HEK293 (cell line): ENCODE data around the gene ANKFN1.

ENCODE experiments used
- CTCF ChIA-PET: fragments of 350-600 bp; formaldehyde crosslinking; extraction: SDS; loops from one replicate; lab custom pipeline; 2021; ENCODE audit warnings: antibody characterized with exemption; lab: Yijun Ruan, JAX
- POLR2A ChIA-PET: fragments of 300-600 bp; formaldehyde crosslinking; extraction: SDS; loops from one replicate; lab custom pipeline; 2020; ENCODE audit warnings: antibody characterized with exemption, inconsistent platforms; lab: Yijun Ruan, JAX
- H3K27ac ChIP-seq: fragments of 200-500 bp; sonication (Bioruptor generic); 2 replicates; pipeline ENCODE4 v1.5.1; 2014; ENCODE audit warnings: low read depth, low read length, control low read depth, inconsistent platforms; ENCODE audit errors: extremely low read depth
- H3K36me3 ChIP-seq, 2 experiments: fragments of 200-500 bp in 1 of 2; sonication (Bioruptor generic) in 1 of 2; 1 replicate in 1 of 2; 2 replicates in 1 of 2; pipeline ENCODE4 v1.5.1; 2014 to 2017; ENCODE audit warnings: inconsistent platforms in 2 of 2, low read length in 2 of 2; ENCODE audit not compliant: control insufficient read depth in 2 of 2, insufficient read depth in 1 of 2
- H3K4me1 ChIP-seq: fragments of 200-500 bp; sonication (Bioruptor generic); 2 replicates; pipeline ENCODE4 v1.5.1; 2014; ENCODE audit warnings: mild to moderate bottlenecking, low read length, inconsistent platforms; ENCODE audit not compliant: control insufficient read depth, insufficient read depth
- H3K4me3 ChIP-seq: 2 replicates; pipeline ENCODE4 v1.5.1; 2011; ENCODE audit warnings: low read depth, mild to moderate bottlenecking, control low read depth, low read length, moderate library complexity
- H3K9me3 ChIP-seq: fragments of 200-500 bp; sonication (Bioruptor generic); 2 replicates; pipeline ENCODE4 v1.5.1; 2014; ENCODE audit warnings: low read depth, low read length, inconsistent platforms; ENCODE audit not compliant: control insufficient read depth, insufficient read depth
- EGR2 ChIP-seq: fragments of 450-650 bp; formaldehyde crosslinking; IDR thresholded peaks from 2 replicates; pipeline ENCODE4 v1.5.1; 2016; ENCODE audit warnings: low read depth, missing biosample characterization, missing genetic modification characterization
- SALL2 ChIP-seq: fragments of 450-650 bp; formaldehyde crosslinking; IDR thresholded peaks from 2 replicates; pipeline ENCODE4 v1.5.0; 2017; ENCODE audit warnings: missing biosample characterization, mild to moderate bottlenecking, missing genetic modification characterization, borderline replicate concordance
- SETDB1 ChIP-seq: IDR thresholded peaks from one replicate; pipeline ENCODE4 v1.6.1; 2017; ENCODE audit warnings: mild to moderate bottlenecking, low read length, moderate library complexity, mixed read lengths; ENCODE audit not compliant: insufficient read length
- ZBTB48 ChIP-seq: fragments of 450-650 bp; formaldehyde crosslinking; IDR thresholded peaks from 2 replicates; pipeline ENCODE4 v1.5.1; 2016; ENCODE audit warnings: missing biosample characterization, missing genetic modification characterization
- ZBTB7A ChIP-seq: fragments of 450-650 bp; formaldehyde crosslinking; IDR thresholded peaks from 2 replicates; pipeline ENCODE4 v1.5.1; 2016; ENCODE audit warnings: low read depth, missing biosample characterization, missing genetic modification characterization
- ZFHX2 ChIP-seq: fragments of 450-650 bp; formaldehyde crosslinking; conservative IDR thresholded peaks from 2 replicates; pipeline ENCODE4 v1.5.1; 2016; ENCODE audit warnings: missing biosample characterization, missing genetic modification characterization
- ZFP3 ChIP-seq: fragments of 450-650 bp; formaldehyde crosslinking; IDR thresholded peaks from 2 replicates; pipeline ENCODE4 v1.5.1; 2016; ENCODE audit warnings: low read depth, missing biosample characterization, missing genetic modification characterization
- ZNF114 ChIP-seq: fragments of 450-650 bp; formaldehyde crosslinking; IDR thresholded peaks from 2 replicates; pipeline ENCODE4 v1.5.0; 2017; ENCODE audit warnings: missing biosample characterization, missing genetic modification characterization
- ZNF202 ChIP-seq: fragments of 450-650 bp; formaldehyde crosslinking; IDR thresholded peaks from 2 replicates; pipeline ENCODE4 v1.5.1; 2016; ENCODE audit warnings: missing biosample characterization, missing genetic modification characterization, borderline replicate concordance
- ZNF24 ChIP-seq: fragments of 450-650 bp; formaldehyde crosslinking; IDR thresholded peaks from 2 replicates; pipeline ENCODE4 v1.5.1; 2016; ENCODE audit warnings: missing biosample characterization, missing genetic modification characterization
- ZNF248 ChIP-seq: fragments of 450-650 bp; formaldehyde crosslinking; IDR thresholded peaks from 2 replicates; pipeline ENCODE4 v1.5.1; 2017; ENCODE audit warnings: missing biosample characterization, missing genetic modification characterization
- ZNF292 ChIP-seq: fragments of 450-650 bp; formaldehyde crosslinking; IDR thresholded peaks from 2 replicates; pipeline ENCODE4 v1.5.1; 2016; ENCODE audit warnings: low read depth, missing biosample characterization, missing genetic modification characterization, borderline replicate concordance
- ZNF394 ChIP-seq: fragments of 450-650 bp; formaldehyde crosslinking; IDR thresholded peaks from 2 replicates; pipeline ENCODE4 v1.5.1; 2016; ENCODE audit warnings: missing biosample characterization, missing genetic modification characterization, mild to moderate bottlenecking, moderate library complexity, borderline replicate concordance
- ZNF473 ChIP-seq: fragments of 450-650 bp; formaldehyde crosslinking; IDR thresholded peaks from 2 replicates; pipeline ENCODE4 v1.5.1; 2017; ENCODE audit warnings: missing biosample characterization, missing genetic modification characterization
- ZNF530 ChIP-seq: fragments of 450-650 bp; formaldehyde crosslinking; IDR thresholded peaks from 2 replicates; pipeline ENCODE4 v1.5.1; 2016; ENCODE audit warnings: low read depth, missing biosample characterization, missing genetic modification characterization
- ZNF626 ChIP-seq: fragments of 450-650 bp; sonication (Bioruptor Pico); formaldehyde crosslinking; IDR thresholded peaks from 2 replicates; pipeline ENCODE4 v1.5.1; 2018; ENCODE audit warnings: missing biosample characterization, missing genetic modification characterization, inconsistent platforms
- ZNF701 ChIP-seq: fragments of 450-650 bp; formaldehyde crosslinking; IDR thresholded peaks from 2 replicates; pipeline ENCODE4 v1.5.1; 2016; ENCODE audit warnings: missing biosample characterization, missing genetic modification characterization
- TF ChIP-seq, protein P1 (sequence below): fragments of 450-650 bp; formaldehyde crosslinking; IDR thresholded peaks from 2 replicates; pipeline ENCODE4 v1.5.1; 2017; ENCODE audit warnings: missing biosample characterization, missing genetic modification characterization
- TF ChIP-seq, protein P2 (sequence below): sonication (generic); formaldehyde crosslinking; IDR thresholded peaks from 2 replicates; pipeline ENCODE4 v1.8.1; 2022; ENCODE audit warnings: mild to moderate bottlenecking, moderate library complexity, missing genetic modification reagents
- TF ChIP-seq, protein P3 (sequence below): fragments of 450-650 bp; formaldehyde crosslinking; IDR thresholded peaks from 2 replicates; pipeline ENCODE4 v1.5.1; 2016; ENCODE audit warnings: missing biosample characterization, missing genetic modification characterization
- TF ChIP-seq, protein P4 (sequence below): fragments of 450-650 bp; formaldehyde crosslinking; IDR thresholded peaks from 2 replicates; pipeline ENCODE4 v1.5.1; 2016; ENCODE audit warnings: missing biosample characterization, missing genetic modification characterization
- TF ChIP-seq, protein P5 (sequence below): fragments of 450-650 bp; formaldehyde crosslinking; IDR thresholded peaks from 2 replicates; pipeline ENCODE4 v1.5.1; 2017; ENCODE audit warnings: missing biosample characterization, missing genetic modification characterization

ANKFN1 gene

DNA sequence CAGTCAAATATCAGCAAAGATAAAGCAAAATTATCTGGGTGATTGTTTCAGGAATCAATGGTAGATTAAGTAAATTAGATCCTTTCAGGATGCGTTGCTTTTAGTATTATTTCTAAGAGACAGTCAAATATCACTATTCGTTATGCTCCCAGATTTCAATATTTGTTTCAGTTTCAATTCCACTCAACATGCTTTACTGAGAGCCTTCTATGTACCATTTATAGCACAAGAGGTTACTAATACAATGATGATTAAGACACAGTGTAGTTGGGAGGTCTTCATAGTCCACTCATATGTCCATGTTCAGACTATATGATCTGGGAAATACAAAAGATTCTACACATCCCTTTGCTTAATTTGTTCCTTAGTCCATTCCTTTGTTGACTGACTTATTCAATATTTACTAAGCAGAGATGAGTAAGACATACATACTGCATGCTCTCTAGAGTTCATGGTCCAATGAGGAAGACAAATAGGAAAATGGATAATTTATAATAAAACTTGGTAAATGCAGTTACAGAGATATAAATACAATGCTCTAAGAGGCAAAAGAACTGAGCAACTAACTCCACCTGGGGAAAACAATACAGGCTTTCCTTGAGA is 352.0 kb downstream of the ANKFN1 start (continued):
- TF ChIP-seq, protein P1, sequence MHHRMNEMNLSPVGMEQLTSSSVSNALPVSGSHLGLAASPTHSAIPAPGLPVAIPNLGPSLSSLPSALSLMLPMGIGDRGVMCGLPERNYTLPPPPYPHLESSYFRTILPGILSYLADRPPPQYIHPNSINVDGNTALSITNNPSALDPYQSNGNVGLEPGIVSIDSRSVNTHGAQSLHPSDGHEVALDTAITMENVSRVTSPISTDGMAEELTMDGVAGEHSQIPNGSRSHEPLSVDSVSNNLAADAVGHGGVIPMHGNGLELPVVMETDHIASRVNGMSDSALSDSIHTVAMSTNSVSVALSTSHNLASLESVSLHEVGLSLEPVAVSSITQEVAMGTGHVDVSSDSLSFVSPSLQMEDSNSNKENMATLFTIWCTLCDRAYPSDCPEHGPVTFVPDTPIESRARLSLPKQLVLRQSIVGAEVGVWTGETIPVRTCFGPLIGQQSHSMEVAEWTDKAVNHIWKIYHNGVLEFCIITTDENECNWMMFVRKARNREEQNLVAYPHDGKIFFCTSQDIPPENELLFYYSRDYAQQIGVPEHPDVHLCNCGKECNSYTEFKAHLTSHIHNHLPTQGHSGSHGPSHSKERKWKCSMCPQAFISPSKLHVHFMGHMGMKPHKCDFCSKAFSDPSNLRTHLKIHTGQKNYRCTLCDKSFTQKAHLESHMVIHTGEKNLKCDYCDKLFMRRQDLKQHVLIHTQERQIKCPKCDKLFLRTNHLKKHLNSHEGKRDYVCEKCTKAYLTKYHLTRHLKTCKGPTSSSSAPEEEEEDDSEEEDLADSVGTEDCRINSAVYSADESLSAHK (tag by site-specific recombination), result no peak
- TF ChIP-seq ZBTB48 (tag by site-specific recombination) (no peak), ZNF626 (tag by site-specific recombination) (no peak), ZFP3 (tag by site-specific recombination) (no peak), ZNF292 (no peak), ZNF473 (tag by site-specific recombination) (no peak), ZBTB7A (no peak)

DNA sequence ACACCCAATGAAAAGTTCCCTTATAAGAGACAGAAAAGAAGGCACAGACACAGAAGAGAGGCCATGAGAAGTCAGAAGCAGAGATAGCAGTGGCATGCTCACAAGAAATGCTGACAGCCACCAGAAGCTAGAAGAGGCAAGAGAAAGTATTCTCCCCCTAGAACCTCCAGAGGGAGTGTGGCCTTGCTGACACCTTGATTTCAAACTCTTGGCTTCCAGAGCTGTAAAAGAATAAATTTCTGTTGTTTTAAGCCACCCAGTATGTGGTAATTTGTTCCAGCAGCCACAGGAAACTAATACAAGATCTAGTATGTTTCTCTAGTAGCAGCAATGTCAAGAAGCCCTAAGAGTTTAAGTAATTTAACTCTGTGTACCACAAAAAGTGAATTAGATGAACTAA is 353.1 kb downstream of the ANKFN1 start:
- Histone ChIP-seq H3K9me3 (no peaks in the 10 kb centered on the region), H3K36me3 (no peaks in the 10 kb centered on the region), H3K27ac (no peak overlapping the region), H3K4me3 (no peak overlapping the region), H3K4me1 (no peaks in the 10 kb centered on the region)
- ChIA-PET POLR2A (no interaction called here), CTCF (interaction anchor here (0.6 to 1.4 kb wide), 2 partner anchors 9 to 209 kb away, joined by 4 read pairs; no protein-coding TSS in a partner anchor)
- TF ChIP-seq ZNF248 (tag by site-specific recombination) (no peak), ZNF701 (tag by site-specific recombination) (no peak), SALL2 (tag by site-specific recombination) (no peak), ZFHX2 (tag by site-specific recombination) (no peak), SETDB1 (no peak), ZNF202 (tag by site-specific recombination) (no peak), EGR2 (no peak)
- TF ChIP-seq, protein P2, sequence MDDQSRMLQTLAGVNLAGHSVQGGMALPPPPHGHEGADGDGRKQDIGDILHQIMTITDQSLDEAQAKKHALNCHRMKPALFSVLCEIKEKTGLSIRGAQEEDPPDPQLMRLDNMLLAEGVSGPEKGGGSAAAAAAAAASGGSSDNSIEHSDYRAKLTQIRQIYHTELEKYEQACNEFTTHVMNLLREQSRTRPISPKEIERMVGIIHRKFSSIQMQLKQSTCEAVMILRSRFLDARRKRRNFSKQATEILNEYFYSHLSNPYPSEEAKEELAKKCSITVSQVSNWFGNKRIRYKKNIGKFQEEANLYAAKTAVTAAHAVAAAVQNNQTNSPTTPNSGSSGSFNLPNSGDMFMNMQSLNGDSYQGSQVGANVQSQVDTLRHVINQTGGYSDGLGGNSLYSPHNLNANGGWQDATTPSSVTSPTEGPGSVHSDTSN, result no peak
- TF ChIP-seq, all 188 proteins: peak for 0

DNA sequence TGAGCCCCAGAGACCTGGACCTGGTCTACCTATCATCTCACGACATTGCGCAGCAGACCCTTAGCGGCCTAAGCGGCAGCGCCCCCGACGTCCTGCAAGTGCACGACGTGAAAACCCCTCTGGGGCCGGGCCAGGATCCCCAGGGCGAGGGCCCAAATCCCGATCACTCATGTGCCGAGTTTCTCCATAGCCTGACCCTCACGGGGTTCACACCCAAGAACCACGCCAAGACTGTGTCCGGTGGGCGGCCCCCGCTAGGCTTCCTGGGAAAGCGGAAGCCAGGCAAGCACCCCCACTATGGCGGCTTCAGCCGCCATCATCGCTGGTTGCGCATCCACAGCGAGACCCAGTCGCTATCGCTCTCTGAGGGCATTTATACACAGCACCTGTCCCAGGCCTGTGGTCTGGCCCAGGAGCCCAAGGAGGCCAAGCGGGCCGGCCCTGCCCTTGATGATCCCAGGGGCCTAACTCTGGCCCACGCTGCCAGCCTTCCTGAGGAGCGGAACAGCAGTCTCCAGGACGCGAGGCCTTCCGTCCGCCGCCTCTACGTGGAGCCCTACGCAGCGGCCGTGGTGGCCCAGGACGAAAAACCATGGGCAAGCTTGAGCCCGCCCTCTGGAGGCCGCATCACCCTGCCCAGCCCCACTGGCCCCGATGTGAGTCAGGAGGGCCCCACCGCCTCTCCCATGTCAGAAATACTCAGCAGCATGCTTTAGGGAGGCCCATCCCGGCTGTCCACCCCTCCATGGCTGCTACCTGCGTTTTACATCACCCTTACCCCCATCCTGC is 357.5 kb downstream of the ANKFN1 start:
- CTCF ChIA-PET, result interaction anchor here (1.4 kb wide), 1 partner anchor 205 kb away, joined by 7 read pairs; no protein-coding TSS in a partner anchor
- TF ChIP-seq ZNF530 (tag by site-specific recombination) (no peak), ZNF114 (tag by site-specific recombination) (no peak), ZNF394 (no peak), ZNF24 (tag by site-specific recombination) (no peak)
- TF ChIP-seq, protein P3, sequence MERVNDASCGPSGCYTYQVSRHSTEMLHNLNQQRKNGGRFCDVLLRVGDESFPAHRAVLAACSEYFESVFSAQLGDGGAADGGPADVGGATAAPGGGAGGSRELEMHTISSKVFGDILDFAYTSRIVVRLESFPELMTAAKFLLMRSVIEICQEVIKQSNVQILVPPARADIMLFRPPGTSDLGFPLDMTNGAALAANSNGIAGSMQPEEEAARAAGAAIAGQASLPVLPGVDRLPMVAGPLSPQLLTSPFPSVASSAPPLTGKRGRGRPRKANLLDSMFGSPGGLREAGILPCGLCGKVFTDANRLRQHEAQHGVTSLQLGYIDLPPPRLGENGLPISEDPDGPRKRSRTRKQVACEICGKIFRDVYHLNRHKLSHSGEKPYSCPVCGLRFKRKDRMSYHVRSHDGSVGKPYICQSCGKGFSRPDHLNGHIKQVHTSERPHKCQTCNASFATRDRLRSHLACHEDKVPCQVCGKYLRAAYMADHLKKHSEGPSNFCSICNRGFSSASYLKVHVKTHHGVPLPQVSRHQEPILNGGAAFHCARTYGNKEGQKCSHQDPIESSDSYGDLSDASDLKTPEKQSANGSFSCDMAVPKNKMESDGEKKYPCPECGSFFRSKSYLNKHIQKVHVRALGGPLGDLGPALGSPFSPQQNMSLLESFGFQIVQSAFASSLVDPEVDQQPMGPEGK (tag by site-specific recombination), result no peak
- TF ChIP-seq, protein P4, sequence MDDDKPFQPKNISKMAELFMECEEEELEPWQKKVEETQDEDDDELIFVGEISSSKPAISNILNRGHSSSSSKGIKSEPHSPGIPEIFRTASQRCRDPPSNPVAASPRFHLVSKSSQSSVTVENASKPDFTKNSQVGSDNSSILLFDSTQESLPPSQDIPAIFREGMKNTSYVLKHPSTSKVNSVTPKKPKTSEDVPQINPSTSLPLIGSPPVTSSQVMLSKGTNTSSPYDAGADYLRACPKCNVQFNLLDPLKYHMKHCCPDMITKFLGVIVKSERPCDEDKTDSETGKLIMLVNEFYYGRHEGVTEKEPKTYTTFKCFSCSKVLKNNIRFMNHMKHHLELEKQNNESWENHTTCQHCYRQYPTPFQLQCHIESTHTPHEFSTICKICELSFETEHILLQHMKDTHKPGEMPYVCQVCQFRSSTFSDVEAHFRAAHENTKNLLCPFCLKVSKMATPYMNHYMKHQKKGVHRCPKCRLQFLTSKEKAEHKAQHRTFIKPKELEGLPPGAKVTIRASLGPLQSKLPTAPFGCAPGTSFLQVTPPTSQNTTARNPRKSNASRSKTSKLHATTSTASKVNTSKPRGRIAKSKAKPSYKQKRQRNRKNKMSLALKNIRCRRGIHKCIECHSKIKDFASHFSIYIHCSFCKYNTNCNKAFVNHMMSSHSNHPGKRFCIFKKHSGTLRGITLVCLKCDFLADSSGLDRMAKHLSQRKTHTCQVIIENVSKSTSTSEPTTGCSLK (tag by site-specific recombination), result no peak
- TF ChIP-seq, protein P5, sequence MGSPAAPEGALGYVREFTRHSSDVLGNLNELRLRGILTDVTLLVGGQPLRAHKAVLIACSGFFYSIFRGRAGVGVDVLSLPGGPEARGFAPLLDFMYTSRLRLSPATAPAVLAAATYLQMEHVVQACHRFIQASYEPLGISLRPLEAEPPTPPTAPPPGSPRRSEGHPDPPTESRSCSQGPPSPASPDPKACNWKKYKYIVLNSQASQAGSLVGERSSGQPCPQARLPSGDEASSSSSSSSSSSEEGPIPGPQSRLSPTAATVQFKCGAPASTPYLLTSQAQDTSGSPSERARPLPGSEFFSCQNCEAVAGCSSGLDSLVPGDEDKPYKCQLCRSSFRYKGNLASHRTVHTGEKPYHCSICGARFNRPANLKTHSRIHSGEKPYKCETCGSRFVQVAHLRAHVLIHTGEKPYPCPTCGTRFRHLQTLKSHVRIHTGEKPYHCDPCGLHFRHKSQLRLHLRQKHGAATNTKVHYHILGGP (tag by site-specific recombination), result no peak
- no peaks in the 10 kb centered on the region for H3K9me3 ChIP-seq
- H3K4me1 ChIP-seq, result no peaks in the 10 kb centered on the region
- no peak overlapping the region for H3K4me3 ChIP-seq
- H3K27ac ChIP-seq, result no peak overlapping the region
- no peaks in the 10 kb centered on the region for H3K36me3 ChIP-seq
- POLR2A ChIA-PET, result no interaction called here
